Kidney (tissue), 14 donors: ENCODE results near the gene GPS2. TPM values are rescaled to one million over a fixed set of nuclear protein-coding genes. Genes with fewer than 3 reads are reported as not detected.

Experiments used
- DNase-seq, 5 donors: peaks; one replicate each; pipeline ENCODE4 v3.0.0-alpha.2; 2013 to 2020
- FAIRE-seq: peaks from 2 replicates; lab custom pipeline; 2012; peaks lifted over from hg19 to GRCh38; lab: Jason Lieb, UNC
- H3K27ac ChIP-seq, 2 donors: one replicate each; pipeline ENCODE4 v1.7.0; 2013; ENCODE audit warnings: low read depth in 2 of 2, low read length in 2 of 2, inconsistent platforms in 1 of 2
- H3K27me3 ChIP-seq: one replicate; pipeline ENCODE4 v1.7.1; 2013; ENCODE audit warnings: low read length, inconsistent platforms; ENCODE audit not compliant: control insufficient read depth, insufficient read depth
- H3K36me3 ChIP-seq, 3 donors: one replicate each; pipeline versions ENCODE4 v1.7.0 to v1.7.1; 2013; ENCODE audit warnings: low read length in 3 of 3, control low read depth in 1 of 3, inconsistent platforms in 1 of 3; ENCODE audit not compliant: insufficient read depth in 3 of 3, control insufficient read depth in 2 of 3
- H3K4me1 ChIP-seq, 3 donors: one replicate each; pipeline versions ENCODE4 v1.7.0 to v1.7.1; 2013; ENCODE audit warnings: low read length in 3 of 3, inconsistent platforms in 1 of 3, low read depth in 1 of 3; ENCODE audit not compliant: control insufficient read depth in 2 of 3, insufficient read depth in 2 of 3
- H3K4me3 ChIP-seq, 3 donors: one replicate each; pipeline versions ENCODE4 v1.7.0 to v1.8.1; 2013; ENCODE audit warnings: low read length in 3 of 3, control low read depth in 1 of 3, inconsistent platforms in 1 of 3
- H3K9ac ChIP-seq, 3 donors: one replicate each; pipeline versions ENCODE4 v1.7.0 to v1.7.1; 2013; ENCODE audit warnings: low read length in 3 of 3, control low read depth in 1 of 3, inconsistent platforms in 1 of 3
- H3K9me3 ChIP-seq, 3 donors: one replicate each; pipeline versions ENCODE4 v1.7.0 to v1.7.1; 2013; ENCODE audit warnings: low read length in 3 of 3, control low read depth in 1 of 3, inconsistent platforms in 1 of 3; ENCODE audit not compliant: control insufficient read depth in 2 of 3, insufficient read depth in 1 of 3
- CTCF ChIP-seq: IDR thresholded peaks from 3 replicates; pipeline ENCODE4 v1.5.1; 2012; ENCODE audit warnings: mild to moderate bottlenecking, moderate library complexity, borderline replicate concordance; ENCODE audit not compliant: insufficient read depth; ENCODE audit errors: extremely low read depth
- intact Hi-C: fragments of 100-400 bp; cut with DNase I; formaldehyde crosslinking; loops from one replicate; pipeline ENCODE4 v1.11.1; 2022
- polyA plus RNA-seq: library from polyadenylated mRNA; stranded (reverse); fragments of 350-450 nt; fragmentation: Illumina TruSeq; extraction: RNeasy Lipid Tissue Mini Kit (QIAGEN cat#74804); gene quantifications from one replicate; pipeline ENCODE4 v1.2.3, GENCODE V29; 2014; ENCODE audit warnings: low read depth, low replicate concordance; ENCODE audit not compliant: insufficient read depth
- total RNA-seq: library from RNA; stranded (reverse); fragmentation: NEBNext Ultra II Directional; extraction: Animal tissue kit (Norgen Biotek cat#: 25700); gene quantifications from one replicate; pipeline ENCODE4 v1.2.1, GENCODE V29; 2021
- donor health status: control.
- donor health status: control.
- donor health status: control.
- donor health status: control.
- donor health status: control.
- donor health status: DM: yes; HTN: yes; CAD: no.
- donor health status: Normal renal cell carcinoma (clear cell type).

Gene GPS2
- total and polyA plus RNA-seq, 2 donors from 2014 or later: 67.0 to 101 TPM

GRCh38 chr17:7324438-7324779, 9.2 kb upstream of the GPS2 start:
- intact Hi-C loops: no loop called here
- no peaks in the 10 kb centered on the region for H3K27me3 ChIP-seq
- peaks cover 5 to 37% (median 23%) of the 10 kb centered on the region in 3 donors for H3K36me3 ChIP-seq
- no peaks in the 10 kb centered on the region for H3K9me3 ChIP-seq
- DNase-seq (no peak), FAIRE-seq (no peak)
- no peak overlapping the region for H3K4me3 ChIP-seq
- no peak overlapping the region for H3K9ac ChIP-seq
- H3K27ac ChIP-seq: no peak overlapping the region
- H3K4me1 ChIP-seq: peaks cover 0 to 24% (median 7%) of the 10 kb centered on the region in 3 donors
- TF ChIP-seq CTCF: no peak

GRCh38 chr17:7323731-7324437, 8.7 kb upstream of the GPS2 start:
- Histone ChIP-seq H3K4me3 (no peak overlapping the region), H3K9me3 (no peaks in the 10 kb centered on the region), H3K9ac (no peak overlapping the region), H3K27me3 (no peaks in the 10 kb centered on the region), H3K4me1 (peaks cover 0 to 24% (median 10%) of the 10 kb centered on the region in 3 donors), H3K36me3 (peaks cover 5 to 38% (median 23%) of the 10 kb centered on the region in 3 donors), H3K27ac (no peak overlapping the region)
- peak; percentile 59 for TF ChIP-seq CTCF
- FAIRE-seq: no peak
- intact Hi-C loops: no loop called here
- peak in 4 of 5 donors; percentile 35 to 75 (median 49) for DNase-seq

- no peak for DNase-seq
- H3K27ac ChIP-seq: no peak overlapping the region
- H3K9ac ChIP-seq: no peak overlapping the region
- no peak for TF ChIP-seq CTCF
- intact Hi-C loops: no loop called here
- H3K4me1 ChIP-seq: peaks cover 0 to 21% (median 3%) of the 10 kb centered on the region in 3 donors
- H3K9me3 ChIP-seq: no peaks in the 10 kb centered on the region
- peaks cover 5 to 42% (median 28%) of the 10 kb centered on the region in 3 donors for H3K36me3 ChIP-seq
- no peak for FAIRE-seq
- H3K4me3 ChIP-seq: no peak overlapping the region
- no peaks in the 10 kb centered on the region for H3K27me3 ChIP-seq
Observed at GRCh38 chr17:7322520-7323194, 7.5 kb upstream of the GPS2 start.
